Trophoblast cell (in vitro differentiated cells and primary cell): ENCODE measurements around the gene MBTPS1.

Experiments
- DNase-seq, 2 donors: peaks; one replicate each; pipeline ENCODE4 v3.0.0-alpha.2; 2016
- H2AFZ ChIP-seq: 2 replicates; pipeline ENCODE4 v1.6.1; 2013; ENCODE audit warnings: low read length, moderate library complexity, mild to moderate bottlenecking; ENCODE audit not compliant: insufficient read depth, poor library complexity
- H2AK5ac ChIP-seq: 2 replicates; pipeline ENCODE4 v1.6.1; 2013; ENCODE audit warnings: mild to moderate bottlenecking, low read length
- H2BK120ac ChIP-seq: 2 replicates; pipeline ENCODE4 v1.6.1; 2013; ENCODE audit warnings: low read length, mild to moderate bottlenecking, moderate library complexity; ENCODE audit not compliant: insufficient read depth, poor library complexity
- H2BK12ac ChIP-seq: 2 replicates; pipeline ENCODE4 v1.6.1; 2013; ENCODE audit warnings: mild to moderate bottlenecking, low read length, moderate library complexity
- H2BK5ac ChIP-seq: 2 replicates; pipeline ENCODE4 v1.6.1; 2013; ENCODE audit warnings: low read length, low read depth, moderate library complexity, mild to moderate bottlenecking; ENCODE audit not compliant: poor library complexity
- H3K14ac ChIP-seq: 2 replicates; pipeline ENCODE4 v1.6.1; 2013; ENCODE audit warnings: mild to moderate bottlenecking, low read length
- H3K18ac ChIP-seq: 2 replicates; pipeline ENCODE4 v1.6.1; 2013; ENCODE audit warnings: mild to moderate bottlenecking, low read length
- H3K23ac ChIP-seq: 2 replicates; pipeline ENCODE4 v1.6.1; 2013; ENCODE audit warnings: low read length
- H3K27ac ChIP-seq: 2 replicates; pipeline ENCODE4 v1.5.1; 2013; ENCODE audit warnings: low read depth, mild to moderate bottlenecking, inconsistent platforms, low read length, moderate library complexity
- H3K27me3 ChIP-seq: 2 replicates; pipeline ENCODE4 v1.6.1; 2013; ENCODE audit warnings: inconsistent platforms, mild to moderate bottlenecking, low read length, moderate library complexity; ENCODE audit not compliant: insufficient read depth
- H3K36me3 ChIP-seq, 2 experiments: 1 replicate in 1 of 2; 2 replicates in 1 of 2; pipeline ENCODE4 v1.6.1; 2013; ENCODE audit warnings: low read length in 2 of 2, mild to moderate bottlenecking in 2 of 2, moderate library complexity in 1 of 2; ENCODE audit not compliant: insufficient read depth in 2 of 2, control insufficient read depth in 1 of 2
- H3K4ac ChIP-seq: 2 replicates; pipeline ENCODE4 v1.6.1; 2013; ENCODE audit warnings: low read depth, mild to moderate bottlenecking, low read length, moderate library complexity
- H3K4me1 ChIP-seq, 2 experiments: 1 replicate in 1 of 2; 2 replicates in 1 of 2; pipeline ENCODE4 v1.6.1; 2013; ENCODE audit warnings: low read length in 2 of 2, mild to moderate bottlenecking in 2 of 2, moderate library complexity in 1 of 2; ENCODE audit not compliant: insufficient read depth in 2 of 2, control insufficient read depth in 1 of 2
- H3K4me2 ChIP-seq: 2 replicates; pipeline ENCODE4 v1.6.1; 2013; ENCODE audit warnings: inconsistent platforms, mild to moderate bottlenecking, low read length, moderate library complexity
- H3K4me3 ChIP-seq: 2 replicates; pipeline ENCODE4 v1.5.1; 2013; ENCODE audit warnings: mild to moderate bottlenecking, low read depth, low read length, inconsistent platforms
- H3K79me1 ChIP-seq: one replicate; pipeline ENCODE4 v1.6.1; 2013; ENCODE audit warnings: low read length
- H3K79me2 ChIP-seq: 2 replicates; pipeline ENCODE4 v1.6.1; 2013; ENCODE audit warnings: low read length, mild to moderate bottlenecking; ENCODE audit not compliant: control insufficient read depth, insufficient read depth, poor library complexity
- H3K9ac ChIP-seq: 2 replicates; pipeline ENCODE4 v1.6.1; 2013; ENCODE audit warnings: mild to moderate bottlenecking, low read length
- H3K9me3 ChIP-seq: 2 replicates; pipeline ENCODE4 v1.6.1; 2013; ENCODE audit warnings: low read depth, mild to moderate bottlenecking, control low read depth, inconsistent platforms, low read length; ENCODE audit not compliant: insufficient read depth
- H4K12ac ChIP-seq: 2 replicates; pipeline ENCODE4 v1.6.1; 2013; ENCODE audit warnings: low read depth, mild to moderate bottlenecking, low read length, moderate library complexity
- H4K8ac ChIP-seq: 2 replicates; pipeline ENCODE4 v1.6.1; 2013; ENCODE audit warnings: low read depth, mild to moderate bottlenecking, low read length, moderate library complexity
- H4K91ac ChIP-seq: one replicate; pipeline ENCODE4 v1.6.1; 2013; ENCODE audit warnings: low read depth, mild to moderate bottlenecking, low read length, moderate library complexity
- WGBS: extraction: QIAGEN DNeasy Blood & Tissue Kit; methylation state at CpG from one replicate; pipeline ENCODE4 v1.1.7; 2013; ENCODE audit warnings: missing lambda C conversion rate; ENCODE audit not compliant: insufficient read length, insufficient coverage; ENCODE audit errors: extremely low coverage; 5-methylcytosine and 5-hydroxymethylcytosine counted together

Gene MBTPS1

GRCh38 chr16:84111525-84111924 is 5.2 kb downstream of the MBTPS1 start:
- peaks cover 5% of the 10 kb centered on the region for H3K79me1 ChIP-seq
- WGBS: no CpG with 5 or more reads among the region's 3 CpGs
- DNase-seq: no peak
- H3K9ac ChIP-seq: no peak overlapping the region
- H3K79me2 ChIP-seq: peaks cover 9% of the 10 kb centered on the region
- H2BK120ac ChIP-seq: no peak overlapping the region
- no peak overlapping the region for H2AK5ac ChIP-seq
- no peak overlapping the region for H4K12ac ChIP-seq
- H3K4me1 ChIP-seq: peaks cover 4% of the 10 kb centered on the region in 2 experiments
- no peak overlapping the region for H2BK5ac ChIP-seq
- H4K8ac ChIP-seq: no peak overlapping the region
- H3K9me3 ChIP-seq: no peaks in the 10 kb centered on the region
- H3K27me3 ChIP-seq: no peaks in the 10 kb centered on the region
- H3K36me3 ChIP-seq: peaks cover 0 to 3% of the 10 kb centered on the region in 2 experiments
- no peak overlapping the region for H3K23ac ChIP-seq
- no peak overlapping the region for H2AFZ ChIP-seq
- H3K14ac ChIP-seq: no peak overlapping the region
- no peak overlapping the region for H4K91ac ChIP-seq
- H3K4me2 ChIP-seq: no peak overlapping the region
- no peak overlapping the region for H2BK12ac ChIP-seq
- no peak overlapping the region for H3K4me3 ChIP-seq
- H3K18ac ChIP-seq: no peak overlapping the region
- no peak overlapping the region for H3K4ac ChIP-seq
- no peak overlapping the region for H3K27ac ChIP-seq

- Histone ChIP-seq H3K79me1 (no peaks in the 10 kb centered on the region), H2BK5ac (no peak overlapping the region), H3K79me2 (peaks cover 6% of the 10 kb centered on the region), H3K23ac (no peak overlapping the region), H3K27ac (no peak overlapping the region), H2AK5ac (no peak overlapping the region), H2BK12ac (no peak overlapping the region), H3K27me3 (no peaks in the 10 kb centered on the region), H2BK120ac (no peak overlapping the region), H3K4me3 (no peak overlapping the region), H3K9ac (no peak overlapping the region), H4K12ac (no peak overlapping the region), H3K9me3 (no peaks in the 10 kb centered on the region), H3K4me1 (peaks cover 4% of the 10 kb centered on the region in 2 experiments), H3K18ac (no peak overlapping the region), H3K36me3 (peaks cover 0 to 3% of the 10 kb centered on the region in 2 experiments), H3K4ac (peak overlapping the region; percentile 24), H2AFZ (no peak overlapping the region), H4K91ac (no peak overlapping the region), H4K8ac (no peak overlapping the region), H3K14ac (no peak overlapping the region), H3K4me2 (no peak overlapping the region)
- DNase-seq: no peak
- WGBS: no CpG with 5 or more reads among the region's 3 CpGs
Observed at GRCh38 chr16:84110527-84110926, 6.2 kb downstream of the MBTPS1 start.

- H3K4me3 ChIP-seq: no peak overlapping the region
- H3K79me1 ChIP-seq: no peaks in the 10 kb centered on the region
- no peak overlapping the region for H4K91ac ChIP-seq
- no peak overlapping the region for H2BK120ac ChIP-seq
- no peak for DNase-seq
- no peaks in the 10 kb centered on the region for H3K9me3 ChIP-seq
- peaks cover 4% of the 10 kb centered on the region in 2 experiments for H3K4me1 ChIP-seq
- H2AFZ ChIP-seq: no peak overlapping the region
- H4K12ac ChIP-seq: no peak overlapping the region
- no peak overlapping the region for H3K14ac ChIP-seq
- H3K23ac ChIP-seq: no peak overlapping the region
- no peak overlapping the region for H3K4me2 ChIP-seq
- H3K27ac ChIP-seq: no peak overlapping the region
- no peak overlapping the region for H2BK5ac ChIP-seq
- H2AK5ac ChIP-seq: no peak overlapping the region
- no peak overlapping the region for H2BK12ac ChIP-seq
- no peak overlapping the region for H3K9ac ChIP-seq
- H3K27me3 ChIP-seq: no peaks in the 10 kb centered on the region
- H3K36me3 ChIP-seq: peaks cover 0 to 3% of the 10 kb centered on the region in 2 experiments
- H3K79me2 ChIP-seq: peaks cover 5% of the 10 kb centered on the region
- peak overlapping the region; percentile 19 for H3K4ac ChIP-seq
- WGBS: no CpG with 5 or more reads among the region's 6 CpGs
- H3K18ac ChIP-seq: no peak overlapping the region
- no peak overlapping the region for H4K8ac ChIP-seq
Observed at GRCh38 chr16:84109598-84110335, 7.0 kb downstream of the MBTPS1 start.

GRCh38 chr16:84107921-84108320 is 8.8 kb downstream of the MBTPS1 start:
- Histone ChIP-seq H3K9me3 (no peaks in the 10 kb centered on the region), H2BK12ac (no peak overlapping the region), H3K9ac (no peak overlapping the region), H3K23ac (no peak overlapping the region), H3K4me3 (no peak overlapping the region), H3K79me2 (peaks cover 4% of the 10 kb centered on the region), H3K4me1 (peaks cover 4% of the 10 kb centered on the region in 2 experiments), H3K27ac (no peak overlapping the region), H2BK5ac (no peak overlapping the region), H2AK5ac (no peak overlapping the region), H2AFZ (no peak overlapping the region), H2BK120ac (no peak overlapping the region), H3K4ac (no peak overlapping the region), H3K18ac (no peak overlapping the region), H3K36me3 (peaks cover 0 to 3% of the 10 kb centered on the region in 2 experiments), H3K79me1 (no peaks in the 10 kb centered on the region), H3K14ac (no peak overlapping the region), H4K91ac (no peak overlapping the region), H4K8ac (no peak overlapping the region), H4K12ac (no peak overlapping the region), H3K4me2 (no peak overlapping the region), H3K27me3 (no peaks in the 10 kb centered on the region)
- WGBS: no CpG with 5 or more reads among the region's 2 CpGs
- no peak for DNase-seq
